ENCODE measurements around the gene TAF3.

Gene TAF3

DNA sequence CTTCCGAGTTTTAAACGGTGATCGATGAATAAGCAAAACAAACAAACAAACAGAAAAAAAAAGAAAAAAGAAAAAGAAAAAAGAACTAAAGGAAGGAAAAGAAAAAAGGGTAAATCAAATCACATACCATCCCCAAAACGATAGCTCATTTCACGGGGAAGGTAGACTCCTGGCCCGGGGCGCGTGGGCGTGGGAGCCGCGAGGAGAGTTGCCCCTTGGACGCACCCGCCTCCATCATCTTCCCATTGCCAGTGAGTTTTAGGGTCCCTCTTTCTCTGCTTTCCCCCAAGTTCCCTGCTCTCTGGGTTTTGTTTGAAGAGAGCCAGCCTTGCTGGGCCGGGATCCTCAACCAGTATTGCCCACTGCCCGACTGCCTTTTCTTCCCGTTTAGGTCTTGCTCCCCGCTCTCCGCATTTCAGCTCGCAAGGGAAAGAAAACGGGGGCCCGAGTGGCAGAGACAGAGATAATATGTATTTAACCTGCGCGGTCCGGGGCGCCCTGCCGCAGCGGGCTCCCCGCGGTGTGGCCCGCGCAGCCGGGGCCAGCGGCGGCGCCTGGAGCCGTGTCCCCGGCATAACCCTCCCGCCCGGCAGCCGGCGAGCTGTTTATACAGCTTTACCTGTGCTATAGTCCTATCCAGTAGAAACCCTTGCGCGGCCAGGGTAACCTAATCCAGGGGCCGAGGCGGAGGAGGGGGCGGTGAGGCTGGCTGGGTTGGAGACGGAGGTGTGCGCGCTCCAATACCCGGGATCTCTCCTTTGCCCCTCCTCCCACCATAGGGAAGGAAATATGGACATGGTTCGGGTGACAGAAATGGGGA, 230.9 kb downstream of the TAF3 start:
- no peak for DNase-seq

DNA sequence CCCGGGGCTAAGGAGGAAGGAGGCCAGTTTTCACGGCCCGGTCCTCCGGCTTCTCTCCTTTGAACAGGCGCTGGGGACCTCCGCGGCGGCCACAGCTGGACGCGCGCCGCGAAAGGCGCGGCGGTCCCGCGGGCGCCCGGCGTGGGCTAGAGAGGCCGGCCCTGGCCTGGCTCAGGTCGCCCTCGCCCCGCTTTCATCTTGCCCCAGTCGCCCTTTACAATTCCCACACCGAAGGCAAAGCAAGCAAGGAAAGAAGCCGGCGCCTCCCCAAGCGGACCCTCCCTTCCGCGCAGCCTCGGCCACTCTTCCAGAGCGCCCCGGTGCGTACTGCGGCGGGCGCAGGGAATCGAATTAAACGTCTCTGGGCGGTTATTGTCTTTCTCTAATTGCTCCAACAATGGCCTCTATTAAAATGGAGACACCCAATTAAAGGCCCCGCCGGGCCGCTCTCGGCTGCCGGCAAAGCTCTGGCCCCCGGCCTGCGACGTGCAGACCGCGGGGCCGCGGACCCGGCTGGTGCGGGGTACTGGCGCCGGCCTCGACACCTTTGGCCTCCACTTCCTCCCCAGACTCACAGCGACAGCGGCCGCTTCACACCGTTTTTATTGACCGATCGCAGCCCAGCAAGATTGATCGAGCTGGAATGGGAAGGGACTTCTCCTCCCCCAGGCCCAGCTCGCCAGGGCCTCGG, 231.7 kb downstream of the TAF3 start:
- no peak for DNase-seq

DNA sequence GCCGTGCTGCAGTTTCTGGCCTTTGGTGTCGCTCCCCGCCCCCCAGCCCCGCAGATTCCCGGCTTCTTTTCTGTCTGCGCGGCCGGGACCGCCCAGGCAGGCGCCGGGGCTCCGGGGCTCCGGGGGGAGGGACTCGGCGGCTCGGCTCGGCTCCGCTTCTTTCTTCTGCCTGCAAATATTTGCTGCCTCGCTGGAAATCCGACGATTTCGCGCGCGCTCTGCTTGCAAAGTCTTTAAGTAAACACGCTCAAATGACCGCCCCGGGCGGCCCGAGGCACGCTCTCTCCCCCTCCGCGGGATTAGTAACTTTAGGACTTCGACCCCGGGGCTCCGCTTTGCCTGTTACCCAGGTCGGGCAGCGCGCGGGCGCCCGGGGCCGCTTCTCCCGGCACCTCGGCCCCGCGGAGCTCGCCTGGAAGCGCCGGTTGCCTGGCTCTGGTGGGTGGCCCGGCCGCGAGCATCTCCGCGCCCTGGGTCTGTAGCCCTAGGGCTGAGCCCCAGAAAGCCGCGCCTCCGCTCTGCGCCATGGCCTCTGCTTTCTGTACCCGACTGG, 232.3 kb downstream of the TAF3 start:
- DNase-seq = no peak

DNA sequence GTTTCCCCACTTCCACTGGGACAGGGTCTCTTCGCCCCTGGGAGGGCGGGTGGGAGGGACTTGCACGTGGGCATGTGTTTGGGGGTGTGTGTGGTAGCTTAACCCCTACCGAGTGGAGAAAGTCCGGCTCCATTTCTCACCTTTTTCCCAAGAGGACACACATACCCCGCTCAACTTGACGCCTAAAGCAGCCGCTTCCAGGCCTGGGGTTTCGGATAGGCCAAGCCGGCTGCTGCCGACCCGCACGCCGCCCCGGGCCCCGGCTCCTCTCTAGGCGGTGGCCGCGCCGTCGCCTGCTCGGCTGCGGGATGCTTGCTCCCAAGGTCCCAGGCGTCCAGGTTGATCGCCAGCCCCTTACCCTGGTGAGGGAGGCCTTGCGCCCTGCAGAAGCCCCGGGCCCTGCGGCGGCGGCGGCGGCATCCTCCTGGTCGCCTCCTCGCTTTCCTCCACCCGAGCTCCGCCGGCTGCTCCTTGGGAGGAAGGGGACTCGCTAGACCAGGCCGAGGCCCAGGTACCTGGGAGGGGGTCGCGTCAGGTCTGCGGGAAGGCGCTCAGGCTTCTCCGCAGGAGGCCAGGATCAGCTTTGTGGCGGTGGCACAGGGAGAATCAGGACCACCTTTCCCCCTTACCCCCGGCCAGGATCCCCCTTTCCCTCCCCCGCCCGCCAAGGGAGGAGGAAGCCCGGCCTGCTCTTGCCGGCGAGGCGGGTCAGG, 233.0 kb downstream of the TAF3 start:
- DNase-seq = no peak

DNA sequence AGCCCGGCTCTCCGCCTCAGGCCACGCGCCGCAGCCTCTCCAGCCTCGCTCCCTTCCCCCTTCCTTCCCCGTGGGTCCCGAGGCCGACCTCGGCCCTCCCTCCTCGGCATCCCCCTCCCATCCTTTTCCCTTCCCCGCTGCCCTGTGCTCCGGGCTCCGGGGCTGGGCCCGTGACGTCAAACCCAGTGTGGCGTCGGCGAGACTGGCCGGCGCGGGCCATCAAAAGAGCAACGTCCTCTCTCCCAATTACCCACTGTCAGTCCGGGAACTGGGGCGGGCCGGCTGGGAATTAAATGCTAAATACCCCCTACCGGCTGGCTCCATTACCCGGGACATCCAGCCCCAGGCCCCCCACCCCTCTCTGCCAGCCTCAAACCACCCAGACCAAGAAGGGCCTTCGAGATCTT, 233.5 kb downstream of the TAF3 start:
- DNase-seq = no peak

DNA sequence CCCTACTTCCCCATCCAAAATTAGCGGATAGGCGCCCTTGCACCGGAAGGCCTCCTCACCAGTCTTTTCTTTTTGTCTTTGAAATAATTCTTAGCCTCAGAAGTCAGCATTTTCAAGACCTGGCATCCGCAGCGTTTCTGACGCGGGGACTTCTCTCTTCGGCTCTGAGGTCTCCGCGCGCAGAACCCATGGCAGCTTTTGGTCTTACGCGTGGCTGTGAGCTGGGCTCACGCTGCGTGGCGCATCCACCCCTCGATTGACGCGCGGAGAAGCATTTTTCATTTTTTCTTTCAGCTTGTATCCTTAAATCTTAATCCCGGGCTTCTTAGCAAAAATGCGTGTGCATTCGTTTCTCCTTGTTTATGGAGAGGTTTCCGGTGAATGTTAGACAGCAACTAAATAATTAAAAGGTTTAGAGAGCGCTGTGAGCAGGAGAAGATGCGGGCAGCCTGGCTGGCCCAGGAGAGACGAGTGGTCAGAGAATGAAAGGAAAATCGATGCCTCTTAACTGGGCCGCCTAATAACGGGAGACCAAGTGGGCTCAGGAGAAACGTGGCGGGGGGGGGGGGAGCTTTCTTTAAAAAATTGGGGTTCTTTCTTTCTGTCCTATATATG, 234.1 kb downstream of the TAF3 start:
- no peak for DNase-seq

DNA sequence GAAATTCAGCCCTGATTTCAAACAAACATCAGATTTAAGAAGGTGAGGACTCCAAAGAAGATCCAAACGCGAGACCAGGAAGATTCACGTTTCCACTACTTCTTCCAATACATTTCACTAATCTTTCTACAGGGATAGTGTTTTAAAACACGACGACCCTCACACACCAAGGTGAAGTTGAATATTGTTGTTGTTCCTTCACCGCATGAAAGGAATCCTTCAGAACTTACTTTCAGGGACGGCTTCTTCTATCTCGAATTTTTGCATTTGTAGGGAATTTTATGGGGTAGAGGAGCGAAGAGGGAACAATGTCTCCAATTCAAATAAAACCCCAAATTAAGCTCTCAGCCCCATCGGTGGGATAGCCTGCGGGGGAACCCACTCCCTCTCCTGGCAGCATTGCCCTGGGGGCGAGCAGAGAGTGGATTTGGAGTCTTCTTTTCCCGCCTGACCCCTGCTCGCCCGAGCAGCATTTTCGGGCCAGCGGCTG, 234.7 kb downstream of the TAF3 start:
- no peak for DNase-seq

DNA sequence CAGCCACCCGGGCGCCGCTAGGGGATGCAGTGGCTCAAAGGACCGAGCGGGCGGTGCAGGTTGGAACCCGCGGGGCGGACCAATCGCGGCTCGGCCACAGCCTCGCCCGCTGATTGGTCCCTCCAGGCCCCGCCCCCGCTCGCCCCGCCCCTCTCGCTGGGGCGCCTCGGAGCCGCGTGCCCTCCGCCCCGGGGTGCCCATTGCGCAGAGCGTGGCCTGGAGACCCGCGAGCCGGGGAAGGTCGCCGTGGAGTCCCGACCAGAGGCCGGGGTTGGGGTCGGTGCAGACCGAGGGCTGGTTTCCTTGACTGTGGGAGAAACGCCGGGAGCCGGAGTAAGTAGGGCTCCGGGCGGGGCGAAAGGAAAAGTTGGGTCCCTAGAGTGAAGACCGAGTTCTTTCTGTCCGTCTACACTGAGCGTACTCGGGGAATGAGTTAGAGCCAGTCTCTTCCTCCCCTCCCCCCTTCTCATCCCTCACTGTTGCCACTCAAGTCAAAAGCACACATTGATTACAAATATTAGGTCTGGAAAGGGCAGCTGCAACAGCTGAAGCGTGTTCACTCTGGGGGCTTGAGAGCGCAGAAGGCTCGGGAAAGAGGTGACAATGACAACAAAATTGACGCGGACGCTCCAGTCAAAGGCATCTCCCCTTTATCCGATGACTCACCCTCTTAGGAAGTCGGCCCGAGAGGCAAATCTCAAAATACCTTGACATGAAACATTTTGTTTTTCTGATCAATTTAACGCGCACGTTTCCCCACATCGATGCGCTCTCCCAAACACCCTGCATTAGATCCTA, 235.3 kb downstream of the TAF3 start:
- peak; percentile 28 for DNase-seq

DNA sequence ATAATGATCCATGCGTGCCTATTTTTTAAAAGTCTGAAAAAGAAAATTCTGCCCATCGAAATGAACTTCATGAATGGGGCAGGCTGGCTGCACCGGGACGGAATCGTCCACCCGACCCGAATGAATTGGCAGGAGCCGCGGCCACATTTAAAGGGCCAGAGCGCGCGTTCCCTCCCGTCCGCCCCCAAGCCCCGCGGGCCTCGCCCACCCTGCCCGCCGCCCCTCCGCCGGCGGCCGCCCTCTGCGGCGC, 235.9 kb downstream of the TAF3 start:
- no peak for DNase-seq

DNA sequence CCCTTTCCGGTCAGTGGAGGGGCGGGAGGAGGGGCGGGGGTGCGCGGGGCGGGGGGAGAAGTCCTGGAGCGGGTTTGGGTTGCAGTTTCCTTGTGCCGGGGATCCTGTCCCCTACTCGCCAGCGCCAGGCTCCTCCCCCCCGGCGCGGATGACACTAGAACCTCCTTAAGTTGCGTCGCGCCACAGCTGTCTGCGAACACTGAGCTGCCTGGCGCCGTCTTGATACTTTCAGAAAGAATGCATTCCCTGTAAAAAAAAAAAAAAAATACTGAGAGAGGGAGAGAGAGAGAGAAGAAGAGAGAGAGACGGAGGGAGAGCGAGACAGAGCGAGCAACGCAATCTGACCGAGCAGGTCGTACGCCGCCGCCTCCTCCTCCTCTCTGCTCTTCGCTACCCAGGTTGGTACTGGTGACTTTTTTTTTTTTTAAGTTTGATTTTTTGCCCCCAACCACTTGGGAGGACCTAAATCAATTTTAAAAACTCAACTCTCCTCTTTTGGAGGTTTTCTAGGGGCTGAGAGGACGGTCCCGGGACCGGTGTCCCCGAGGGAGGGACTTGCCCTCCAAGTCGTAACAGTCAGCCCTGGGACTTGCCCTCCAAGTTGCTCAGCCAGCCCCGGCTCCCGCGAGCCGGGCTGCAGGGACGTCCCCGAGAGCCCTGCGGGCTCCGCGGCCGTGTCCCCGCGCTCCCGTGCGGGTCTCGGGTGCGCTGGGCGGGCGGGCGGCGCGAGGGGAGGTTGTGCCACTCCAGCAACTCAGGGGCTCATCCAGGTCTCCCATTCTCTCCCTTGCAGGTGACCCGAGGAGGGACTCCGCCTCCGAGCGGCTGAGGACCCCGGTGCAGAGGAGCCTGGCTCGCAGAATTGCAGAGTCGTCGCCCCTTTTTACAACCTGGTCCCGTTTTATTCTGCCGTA, 236.4 kb downstream of the TAF3 start, which contains the start of gene GATA3:
Gene GATA3, plus strand, starts transcription at position 195 of the 914 bp plus-strand sequence. CDS start 968 bp downstream, outside the sequence.
- no peak for DNase-seq

DNA sequence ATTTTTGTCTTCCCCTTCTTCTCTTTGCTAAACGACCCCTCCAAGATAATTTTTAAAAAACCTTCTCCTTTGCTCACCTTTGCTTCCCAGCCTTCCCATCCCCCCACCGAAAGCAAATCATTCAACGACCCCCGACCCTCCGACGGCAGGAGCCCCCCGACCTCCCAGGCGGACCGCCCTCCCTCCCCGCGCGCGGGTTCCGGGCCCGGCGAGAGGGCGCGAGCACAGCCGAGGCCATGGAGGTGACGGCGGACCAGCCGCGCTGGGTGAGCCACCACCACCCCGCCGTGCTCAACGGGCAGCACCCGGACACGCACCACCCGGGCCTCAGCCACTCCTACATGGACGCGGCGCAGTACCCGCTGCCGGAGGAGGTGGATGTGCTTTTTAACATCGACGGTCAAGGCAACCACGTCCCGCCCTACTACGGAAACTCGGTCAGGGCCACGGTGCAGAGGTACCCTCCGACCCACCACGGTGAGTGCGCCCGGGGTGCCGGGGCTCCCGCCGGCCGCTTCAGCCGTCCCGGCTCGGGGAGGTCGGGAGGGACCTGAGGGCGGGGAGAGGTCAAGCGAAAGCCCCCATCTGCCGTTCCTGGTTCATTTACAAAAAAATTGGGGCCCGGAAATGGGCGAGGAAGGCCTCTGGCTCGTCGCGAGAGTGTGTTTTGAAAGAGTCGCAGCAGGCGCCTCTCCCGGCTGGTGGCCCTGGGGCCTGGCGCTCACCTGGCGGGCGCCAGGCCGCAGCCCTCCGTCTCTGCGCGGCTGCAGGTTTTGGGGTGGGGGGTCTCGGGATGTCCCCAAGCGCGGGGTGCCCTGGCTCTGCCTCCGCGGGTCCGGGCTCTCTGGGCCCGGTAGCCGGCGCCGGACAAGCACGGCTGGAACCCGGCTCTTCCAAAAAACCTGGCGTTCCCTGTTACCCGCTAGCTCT, 237.4 kb downstream of the TAF3 start:
- no peak for DNase-seq

DNA sequence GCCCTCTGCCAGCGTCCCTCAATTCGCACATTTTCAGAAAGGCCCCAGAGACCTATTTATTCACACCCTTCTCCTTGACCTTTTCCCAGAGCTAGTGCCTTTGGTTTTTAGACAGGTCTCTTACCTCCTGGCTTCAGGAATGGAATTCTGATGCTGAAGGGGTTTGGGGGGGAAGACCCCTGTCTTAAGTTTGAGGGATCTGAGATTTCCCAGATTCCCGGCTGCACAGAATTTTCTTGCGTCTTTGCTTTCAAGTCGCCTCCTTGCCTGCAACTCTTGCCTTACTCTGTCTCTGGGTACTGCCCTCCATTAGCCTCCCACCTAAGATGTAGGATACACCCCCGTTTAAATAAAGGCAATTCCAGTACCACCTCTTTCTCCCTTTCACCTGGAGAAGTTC, 238.1 kb downstream of the TAF3 start:
- DNase-seq = no peak

DNA sequence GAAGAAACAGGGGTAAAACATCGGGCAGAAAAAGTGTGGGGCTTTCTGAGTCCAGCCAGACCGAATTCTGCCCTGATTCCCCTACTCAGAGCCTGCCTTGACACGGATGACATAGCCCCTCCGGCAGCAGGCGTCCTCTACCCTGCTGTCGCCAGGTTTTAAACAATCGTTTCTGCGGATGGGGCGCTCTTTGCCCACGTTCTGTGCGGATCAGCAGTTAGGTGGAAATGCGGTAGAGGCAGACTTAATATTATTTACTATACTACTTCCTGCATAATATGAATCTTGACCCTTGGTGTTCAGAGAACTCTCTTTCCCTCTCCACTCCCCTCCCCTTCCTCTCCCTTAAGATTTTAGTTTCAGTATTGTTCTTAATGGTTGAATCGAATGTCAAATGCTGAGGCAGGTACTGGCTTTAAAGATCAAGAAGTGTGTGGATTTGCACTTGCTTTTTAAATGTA, 238.6 kb downstream of the TAF3 start:
- no peak for DNase-seq

DNA sequence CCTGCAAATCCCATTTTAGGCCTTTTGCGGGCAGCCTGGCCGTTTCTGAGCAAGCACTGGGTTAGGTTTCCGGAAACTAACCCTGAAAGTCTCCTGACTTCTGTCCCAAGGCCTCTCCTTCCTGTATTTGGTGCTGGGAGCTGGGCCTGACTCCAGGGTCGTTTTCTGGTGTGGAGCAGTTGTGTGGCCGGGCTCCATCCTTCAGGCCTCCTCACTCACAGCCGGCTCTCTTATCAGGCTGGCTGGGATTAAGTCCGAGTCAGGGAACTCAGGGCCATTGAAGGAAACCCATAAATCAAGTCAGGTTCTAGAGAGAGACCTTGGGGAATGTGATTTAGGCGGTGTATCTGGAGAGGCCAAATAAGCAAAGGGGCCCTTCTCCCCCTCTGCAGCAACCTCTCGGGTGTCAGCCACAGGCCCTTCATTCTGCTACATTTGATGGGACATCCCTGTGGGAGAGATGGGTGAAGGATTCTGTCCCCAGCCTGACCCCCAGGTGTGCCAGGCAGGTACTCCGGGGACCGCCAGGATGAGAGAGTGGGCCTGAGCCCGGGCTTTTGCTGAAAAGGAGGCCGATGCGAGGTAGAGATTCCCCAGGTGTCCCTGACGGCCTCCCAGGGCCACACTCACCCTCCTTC, 239.4 kb downstream of the TAF3 start:
- no peak for DNase-seq

DNA sequence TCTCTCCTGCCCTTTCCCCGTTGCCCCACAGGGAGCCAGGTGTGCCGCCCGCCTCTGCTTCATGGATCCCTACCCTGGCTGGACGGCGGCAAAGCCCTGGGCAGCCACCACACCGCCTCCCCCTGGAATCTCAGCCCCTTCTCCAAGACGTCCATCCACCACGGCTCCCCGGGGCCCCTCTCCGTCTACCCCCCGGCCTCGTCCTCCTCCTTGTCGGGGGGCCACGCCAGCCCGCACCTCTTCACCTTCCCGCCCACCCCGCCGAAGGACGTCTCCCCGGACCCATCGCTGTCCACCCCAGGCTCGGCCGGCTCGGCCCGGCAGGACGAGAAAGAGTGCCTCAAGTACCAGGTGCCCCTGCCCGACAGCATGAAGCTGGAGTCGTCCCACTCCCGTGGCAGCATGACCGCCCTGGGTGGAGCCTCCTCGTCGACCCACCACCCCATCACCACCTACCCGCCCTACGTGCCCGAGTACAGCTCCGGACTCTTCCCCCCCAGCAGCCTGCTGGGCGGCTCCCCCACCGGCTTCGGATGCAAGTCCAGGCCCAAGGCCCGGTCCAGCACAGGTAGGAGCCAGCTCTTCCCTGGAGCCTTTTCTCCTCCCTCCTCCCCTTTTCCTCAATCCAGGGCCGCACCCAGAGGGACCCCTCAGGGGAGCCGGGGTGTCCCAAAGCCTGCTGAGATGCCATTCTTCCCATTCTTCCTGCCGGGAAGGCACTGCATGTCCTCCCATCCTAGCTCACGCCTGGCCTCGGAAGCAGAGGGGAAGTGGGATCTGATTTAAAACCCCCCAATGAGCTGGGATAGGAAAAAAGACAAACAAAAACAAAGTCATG, 240.2 kb downstream of the TAF3 start:
- no peak for DNase-seq

DNA sequence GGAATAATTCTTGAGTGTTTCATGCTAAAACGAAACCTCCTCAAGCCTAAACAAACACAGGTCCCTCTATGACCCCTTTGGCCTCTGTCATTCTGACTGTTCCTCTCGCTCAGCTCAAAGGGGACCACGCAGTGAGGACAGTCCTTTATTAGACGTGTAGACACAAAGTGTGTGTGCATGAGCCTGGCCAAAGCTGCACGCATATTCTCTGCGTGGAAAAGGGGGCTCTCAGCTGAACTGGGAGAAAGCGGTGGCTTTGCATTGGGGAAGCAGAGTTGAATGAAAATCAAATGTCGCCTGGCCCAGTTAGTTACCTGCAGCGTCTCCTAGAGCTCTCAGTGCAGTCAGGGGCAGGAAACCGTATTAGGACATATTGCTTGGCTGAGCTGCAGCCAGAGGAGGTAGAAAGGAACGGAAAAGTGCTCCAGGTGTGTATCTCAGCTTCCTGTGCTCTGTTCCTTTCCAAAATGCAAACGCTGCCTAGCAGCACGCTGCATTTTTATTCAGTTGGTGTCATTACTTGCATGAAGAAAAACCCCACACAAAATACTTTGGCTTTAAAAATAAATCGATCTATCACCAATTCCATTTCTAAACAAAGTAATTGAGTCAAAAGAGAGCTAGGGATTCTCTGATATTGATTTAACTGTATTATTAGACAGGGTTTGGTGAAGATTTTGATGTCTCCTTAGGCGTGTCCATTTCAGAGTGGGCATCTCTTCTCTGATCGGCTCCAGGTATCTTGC, 241.1 kb downstream of the TAF3 start:
- no peak for DNase-seq

DNA sequence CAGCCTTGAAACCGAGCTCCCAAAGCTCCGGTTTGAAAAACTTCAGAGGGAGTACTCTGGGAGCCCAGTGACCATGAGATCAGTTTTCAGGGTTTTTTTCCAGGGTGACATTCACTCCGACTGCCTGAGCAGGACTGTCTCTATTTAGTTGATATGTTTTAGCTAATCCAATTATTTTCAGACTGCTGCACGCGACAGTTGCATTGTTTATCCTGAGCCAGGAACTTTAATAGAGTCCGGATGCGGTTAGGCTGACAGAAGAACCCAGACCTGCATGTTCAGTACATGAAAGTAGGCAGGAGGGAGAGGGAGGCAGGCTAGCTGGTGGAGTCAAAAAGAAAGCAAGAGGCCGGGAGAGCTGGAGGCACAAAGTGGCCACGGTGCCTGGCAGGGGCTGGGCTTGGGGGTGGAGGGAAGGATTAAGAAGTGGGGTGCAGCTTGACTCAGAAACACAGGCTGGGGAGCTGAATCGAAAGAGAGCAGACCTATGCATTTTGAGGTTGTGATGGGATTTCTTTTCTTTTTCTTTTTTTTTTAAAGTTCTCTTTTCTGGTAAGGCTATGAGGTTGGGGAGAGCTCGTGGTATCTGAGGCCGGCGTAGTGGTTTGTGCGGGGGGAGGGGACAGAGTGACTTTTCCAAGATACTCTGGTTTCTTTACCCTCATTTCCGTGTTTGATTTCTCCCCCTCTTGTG, 241.9 kb downstream of the TAF3 start:
- DNase-seq = peak; percentile 23
